Suprapubic skin (tissue), 4 donors: Measurements from ENCODE around the gene SPPL3.

Experiments
- CTCF ChIP-seq, 2 donors: fragments of 200-600 bp in 1 of 2; fragments of 450-650 bp in 1 of 2; sonication (generic) in 1 of 2; IDR thresholded peaks; one replicate each; pipeline ENCODE4 v1.5.1; 2016 to 2019; ENCODE audit warnings: antibody characterized with exemption in 2 of 2, mild to moderate bottlenecking in 1 of 2, moderate library complexity in 1 of 2
- EP300 ChIP-seq: sonication (generic); formaldehyde crosslinking; IDR thresholded peaks from one replicate; pipeline ENCODE4 v1.6.1; 2017; ENCODE audit warnings: antibody characterized with exemption
- POLR2A ChIP-seq, 2 donors: fragments of 450-650 bp; IDR thresholded peaks; one replicate each; pipeline ENCODE4 v1.6.1; 2017; ENCODE audit warnings: antibody characterized with exemption in 2 of 2, mild to moderate bottlenecking in 2 of 2, moderate library complexity in 2 of 2
- POLR2AphosphoS5 ChIP-seq, 3 donors: sonication (generic); formaldehyde crosslinking; IDR thresholded peaks; one replicate each; pipeline ENCODE4 v1.6.1; 2017; ENCODE audit warnings: antibody characterized with exemption in 3 of 3

- TF ChIP-seq POLR2A (IDR thresholded peaks at IDR 0.05) = no peak
- TF ChIP-seq CTCF (IDR thresholded peaks at IDR 0.05) = no peak
- no peak for TF ChIP-seq POLR2AphosphoS5 (IDR thresholded peaks at IDR 0.05)
- no peak for TF ChIP-seq EP300
These were observed 169.9 kb downstream of the SPPL3 start for GRCh38 chr12:120734210-120734609.
